HCT116 (cell line): ENCODE measurements around the gene TMEM130. TPM values are rescaled to one million over a fixed set of nuclear protein-coding genes. Genes with fewer than 3 reads are reported as not detected.

Source experiments
- ATAC-seq: fragments of 200-7000 bp; cut with Tn5 transposase; 2 replicates; pipeline ENCODE4 v1.9.1; 2020; ENCODE audit warnings: mild to moderate bottlenecking, moderate library complexity
- BruUV-seq: library from RNA; stranded (reverse); fragments of 400-500 nt; replicated peaks from 2 replicates; lab custom pipeline; 2021; lab: Mats Ljungman, UMichigan
- CTCF ChIA-PET: fragments of 300-600 bp; sonication (Branson Sonifier 250); formaldehyde crosslinking; loops from one replicate; lab custom pipeline; 2021; ENCODE audit warnings: antibody characterized with exemption; lab: Charles Lee
- POLR2A ChIA-PET: fragments of 300-600, 350-600 bp; sonication (Branson Sonifier 250); formaldehyde crosslinking; loops from one replicate; lab custom pipeline; 2021; ENCODE audit warnings: antibody characterized with exemption; lab: Charles Lee
- RAD21 ChIA-PET, 2 experiments: fragments of 300-600 bp; sonication (Branson Sonifier 250); formaldehyde crosslinking; loops; one replicate each; lab custom pipeline; 2023; ENCODE audit warnings: low total read pairs in 2 of 2; ENCODE audit not compliant: uncharacterized antibody in 2 of 2, unreplicated experiment in 2 of 2, low non-redundant PET in 1 of 2; lab: Charles Lee
- DNase-seq: peaks from one replicate; pipeline ENCODE4 v3.0.0-alpha.2; 2010; ENCODE audit warnings: low read depth, low spot score
- H2AFZ ChIP-seq: fragments of 200-600 bp; shearing (Covaris generic), sonication (generic); 2 replicates; pipeline ENCODE4 v1.6.1; 2017; ENCODE audit warnings: low read depth, mixed run types, mixed read lengths, antibody characterized with exemption, low read length; ENCODE audit not compliant: poor library complexity, severe bottlenecking
- H3K27ac ChIP-seq: 2 replicates; pipeline ENCODE4 v1.5.1; 2012; ENCODE audit warnings: low read depth, low read length
- H3K27me3 ChIP-seq: fragments of 200-600 bp; sonication (generic); 2 replicates; pipeline ENCODE4 v1.6.1; 2016; ENCODE audit warnings: mixed run types, low read length, mixed read lengths; ENCODE audit not compliant: insufficient read depth
- H3K36me3 ChIP-seq, 2 experiments: fragments of 200-500 bp in 1 of 2; fragments of 200-600 bp in 1 of 2; sonication (Bioruptor generic) in 1 of 2; sonication (generic) in 1 of 2; 2 replicates each; pipeline versions ENCODE4 v1.5.1 to v1.6.1; 2014 to 2016; ENCODE audit warnings: low read length in 2 of 2, inconsistent platforms in 1 of 2, mixed read lengths in 1 of 2, mixed run types in 1 of 2; ENCODE audit not compliant: insufficient read depth in 2 of 2, control insufficient read depth in 1 of 2
- H3K4me1 ChIP-seq, 2 experiments: fragments of 200-600 bp in 1 of 2; sonication (generic) in 1 of 2; 2 replicates each; pipeline versions ENCODE4 v1.5.1 to v1.6.1; 2012 to 2017; ENCODE audit warnings: low read length in 2 of 2, inconsistent platforms in 1 of 2, mild to moderate bottlenecking in 1 of 2, mixed read lengths in 1 of 2, mixed run types in 1 of 2, moderate library complexity in 1 of 2; ENCODE audit not compliant: insufficient read depth in 2 of 2, control insufficient read depth in 1 of 2
- H3K4me2 ChIP-seq: fragments of 200-600 bp; sonication (generic); 2 replicates; pipeline ENCODE4 v1.6.1; 2017; ENCODE audit warnings: mixed run types, low read length, mixed read lengths
- H3K4me3 ChIP-seq, 2 experiments: fragments of 200-600 bp in 1 of 2; sonication (generic) in 1 of 2; replicated peaks in 1 of 2; 2 replicates each; pipeline ENCODE4 v1.5.1; 2011 to 2016; ENCODE audit warnings: low read length in 2 of 2, control low read depth in 1 of 2, low read depth in 1 of 2, mild to moderate bottlenecking in 1 of 2, mixed read lengths in 1 of 2, mixed run types in 1 of 2
- H3K79me2 ChIP-seq: fragments of 200-600 bp; sonication (generic); 2 replicates; pipeline ENCODE4 v1.6.1; 2017; ENCODE audit warnings: mild to moderate bottlenecking, mixed run types, low read length, moderate library complexity, mixed read lengths; ENCODE audit not compliant: insufficient read depth
- H3K9ac ChIP-seq: fragments of 200-600 bp; sonication (generic); 2 replicates; pipeline ENCODE4 v1.6.1; 2016; ENCODE audit warnings: low read length, mixed read lengths
- H3K9me2 ChIP-seq: fragments of 200-600 bp; sonication (generic), shearing (Covaris generic); 2 replicates; pipeline ENCODE4 v1.6.1; 2017; ENCODE audit warnings: mixed run types, mild to moderate bottlenecking, moderate library complexity; ENCODE audit not compliant: insufficient read depth
- H3K9me3 ChIP-seq, 2 experiments: fragments of 200-500 bp in 1 of 2; fragments of 200-600 bp in 1 of 2; sonication (Bioruptor generic) in 1 of 2; sonication (generic) in 1 of 2; 2 replicates each; pipeline ENCODE4 v1.6.1; 2014 to 2017; ENCODE audit warnings: low read length in 2 of 2, mixed read lengths in 2 of 2, inconsistent platforms in 1 of 2, low read depth in 1 of 2, mild to moderate bottlenecking in 1 of 2, mixed run types in 1 of 2, moderate library complexity in 1 of 2; ENCODE audit not compliant: control insufficient read depth in 1 of 2, insufficient read depth in 1 of 2
- H4K20me1 ChIP-seq: fragments of 200-600 bp; sonication (generic), shearing (Covaris generic); 2 replicates; pipeline ENCODE4 v1.6.1; 2017; ENCODE audit warnings: mixed run types, mild to moderate bottlenecking, moderate library complexity; ENCODE audit not compliant: insufficient read depth
- ATF3 ChIP-seq: IDR thresholded peaks from 2 replicates; pipeline ENCODE4 v1.6.1; 2012
- CBX3 ChIP-seq: IDR thresholded peaks from 2 replicates; pipeline ENCODE4 v1.6.1; 2012; ENCODE audit warnings: low read depth
- EZH2 ChIP-seq: fragments of 200-600 bp; sonication (generic); IDR thresholded peaks from 2 replicates; pipeline ENCODE4 v1.6.1; 2017; ENCODE audit warnings: antibody characterized with exemption, mixed run types
- POLR2AphosphoS5 ChIP-seq: IDR thresholded peaks from 2 replicates; pipeline ENCODE4 v1.6.1; 2011; ENCODE audit warnings: mild to moderate bottlenecking, low read depth, low read length, moderate library complexity
- REST ChIP-seq: IDR thresholded peaks from 2 replicates; pipeline ENCODE4 v1.6.1; 2012; ENCODE audit warnings: low read depth
- ZFX ChIP-seq: fragments of 450-650 bp; IDR thresholded peaks from 2 replicates; pipeline ENCODE4 v1.6.1; 2017
- intact Hi-C: fragments of 100-400 bp; cut with micrococcal nuclease; formaldehyde crosslinking; loops from 2 replicates; pipeline ENCODE4 v1.10.0; 2022
- total RNA-seq: library from RNA; stranded (reverse); gene quantifications from one replicate; pipeline ENCODE4 v1.2.1, GENCODE V29; 2021; ENCODE audit not compliant: unreplicated experiment
- TF ChIP-seq, protein P1 (sequence below): IDR thresholded peaks from 2 replicates; pipeline ENCODE4 v1.6.1; 2011; ENCODE audit warnings: mild to moderate bottlenecking, low read length, moderate library complexity; ENCODE audit not compliant: insufficient replicate concordance; ENCODE audit errors: extremely low read depth

TMEM130 gene
- total RNA-seq, 1 experiment from 2014 or later: not detected

- ATAC-seq (no peak), DNase-seq (no peak)
- no peak overlapping the region for H3K27ac ChIP-seq
- no TSS peak for BruUV-seq
- H4K20me1 ChIP-seq: no peaks in the 10 kb centered on the region
- ChIA-PET RAD21 (no interaction called here), CTCF (no interaction called here), POLR2A (no interaction called here)
- TF ChIP-seq ZFX: no peak
- TF ChIP-seq REST: no peak
- TF ChIP-seq, protein P1, sequence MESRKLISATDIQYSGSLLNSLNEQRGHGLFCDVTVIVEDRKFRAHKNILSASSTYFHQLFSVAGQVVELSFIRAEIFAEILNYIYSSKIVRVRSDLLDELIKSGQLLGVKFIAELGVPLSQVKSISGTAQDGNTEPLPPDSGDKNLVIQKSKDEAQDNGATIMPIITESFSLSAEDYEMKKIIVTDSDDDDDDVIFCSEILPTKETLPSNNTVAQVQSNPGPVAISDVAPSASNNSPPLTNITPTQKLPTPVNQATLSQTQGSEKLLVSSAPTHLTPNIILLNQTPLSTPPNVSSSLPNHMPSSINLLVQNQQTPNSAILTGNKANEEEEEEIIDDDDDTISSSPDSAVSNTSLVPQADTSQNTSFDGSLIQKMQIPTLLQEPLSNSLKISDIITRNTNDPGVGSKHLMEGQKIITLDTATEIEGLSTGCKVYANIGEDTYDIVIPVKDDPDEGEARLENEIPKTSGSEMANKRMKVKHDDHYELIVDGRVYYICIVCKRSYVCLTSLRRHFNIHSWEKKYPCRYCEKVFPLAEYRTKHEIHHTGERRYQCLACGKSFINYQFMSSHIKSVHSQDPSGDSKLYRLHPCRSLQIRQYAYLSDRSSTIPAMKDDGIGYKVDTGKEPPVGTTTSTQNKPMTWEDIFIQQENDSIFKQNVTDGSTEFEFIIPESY: no peak
- no peak for TF ChIP-seq POLR2AphosphoS5
- no peak for TF ChIP-seq ATF3
- no peak for TF ChIP-seq CBX3
- TF ChIP-seq EZH2: no peak
- H3K79me2 ChIP-seq: peaks cover 3% of the 10 kb centered on the region; the same call in 1 of the 2 replicates
- H3K36me3 ChIP-seq: peaks cover 61 to 73% of the 10 kb centered on the region in 2 experiments
- no peaks in the 10 kb centered on the region for H3K4me1 ChIP-seq
- no peak overlapping the region for H3K4me2 ChIP-seq
- no peak overlapping the region for H3K4me3 ChIP-seq
- no peaks in the 10 kb centered on the region for H3K27me3 ChIP-seq
- H3K9ac ChIP-seq: no peak overlapping the region
- intact Hi-C loops: no loop called here
- H2AFZ ChIP-seq: no peak overlapping the region
- no peaks in the 10 kb centered on the region for H3K9me3 ChIP-seq
- no peaks in the 10 kb centered on the region for H3K9me2 ChIP-seq
Measured at GRCh38 chr7:98902523-98902922, 32.7 kb upstream of the TMEM130 start.
